Stimulated activated CD8-positive, alpha-beta memory T cell treated with anti-CD3 and anti-CD28 coated beads, Interleukin-15, amount 100 ng/mL, for 4 hours (primary cell): ENCODE measurements around the gene FEZF1.

ENCODE experiments used
- DNase-seq, 2 donors: peaks; one replicate each; pipeline ENCODE4 v3.0.0-alpha.2; 2020; ENCODE audit warnings: low read depth in 2 of 2

The FEZF1 gene

DNA sequence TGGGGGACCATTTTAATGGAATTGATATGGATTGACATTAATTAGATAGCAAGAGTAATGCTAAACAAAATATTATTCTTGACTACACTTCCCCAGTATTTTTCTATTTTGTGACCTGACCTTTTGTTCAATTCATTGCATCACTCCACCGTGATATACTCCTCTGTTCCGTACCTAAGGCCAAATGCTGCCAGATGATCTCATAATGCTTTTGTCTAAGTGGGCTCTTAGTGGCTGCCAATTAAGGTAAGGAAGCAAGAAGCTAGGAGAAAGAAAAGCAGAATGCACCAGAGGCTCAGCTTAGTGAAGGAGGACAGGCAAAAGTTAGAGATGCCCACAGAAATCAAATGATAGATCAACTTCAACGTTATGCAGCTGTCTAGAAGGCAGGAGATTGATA lies 36.4 kb downstream of the FEZF1 start:
- DNase-seq = no peak

DNA sequence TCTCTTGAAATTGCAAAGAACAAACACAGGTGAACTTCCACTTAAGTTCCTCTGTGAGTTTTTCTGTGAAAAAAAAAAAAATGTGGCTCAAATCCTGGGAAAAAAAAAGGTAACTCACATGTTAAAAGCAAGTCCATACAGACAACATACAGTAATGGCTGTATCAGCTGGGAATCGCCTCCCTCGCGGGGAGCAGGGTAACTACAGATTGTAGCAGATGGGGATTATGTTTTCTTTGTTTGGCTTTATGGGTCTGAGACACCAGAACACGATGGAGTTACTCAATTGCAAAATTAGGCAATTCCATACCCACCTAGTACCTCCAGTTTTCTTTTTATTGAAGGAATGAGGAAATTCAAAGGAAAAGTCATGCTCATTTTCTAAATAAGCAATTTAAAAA lies 42.3 kb downstream of the FEZF1 start:
- no peak for DNase-seq

GRCh38 chr7:122261442-122261841 lies 43.1 kb downstream of the FEZF1 start:
- DNase-seq = no peak

- no peak for DNase-seq
Measured at GRCh38 chr7:122261016-122261415, 43.5 kb downstream of the FEZF1 start.

GRCh38 chr7:122260336-122260735 lies 44.2 kb downstream of the FEZF1 start:
- no peak for DNase-seq

GRCh38 chr7:122258971-122259370 lies 45.6 kb downstream of the FEZF1 start:
- no peak for DNase-seq

DNA sequence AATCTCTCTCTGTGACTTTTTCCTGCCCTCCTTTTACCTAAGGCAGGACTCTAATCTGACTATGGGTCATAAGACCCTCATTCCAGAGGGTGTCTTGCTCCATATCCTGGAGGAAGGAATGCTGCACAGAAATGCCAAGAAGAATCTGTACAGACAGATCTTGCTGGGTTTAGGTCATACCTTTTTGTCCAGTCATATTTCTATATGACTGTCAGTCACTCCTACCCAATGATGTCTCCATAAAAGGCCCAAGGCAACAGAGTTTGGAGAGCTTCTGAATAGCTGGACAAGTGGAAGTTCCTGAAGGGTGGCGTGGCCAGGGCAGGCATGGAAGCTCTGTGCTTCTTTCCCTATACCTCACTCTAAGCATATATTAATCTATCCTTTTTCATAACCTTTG lies 47.5 kb downstream of the FEZF1 start:
- DNase-seq = no peak

DNA sequence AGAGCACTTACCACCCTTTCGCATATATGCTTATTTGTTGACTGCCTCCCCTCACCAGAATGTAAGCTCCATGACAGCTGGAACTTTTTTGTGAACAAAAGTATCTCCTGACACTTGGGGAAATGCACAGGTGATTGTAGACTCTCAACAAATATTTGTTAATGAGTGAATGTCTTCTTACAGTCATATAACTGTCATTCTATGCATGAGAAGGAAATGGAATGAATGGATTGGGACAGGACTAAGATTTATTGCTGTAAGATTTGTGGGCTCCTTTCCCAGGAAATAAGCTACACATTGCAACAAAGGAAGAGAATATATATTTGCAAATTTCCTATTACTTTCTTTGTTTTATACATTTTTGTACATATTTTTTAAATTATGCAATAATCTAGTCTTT lies 48.5 kb downstream of the FEZF1 start:
- no peak for DNase-seq

DNA sequence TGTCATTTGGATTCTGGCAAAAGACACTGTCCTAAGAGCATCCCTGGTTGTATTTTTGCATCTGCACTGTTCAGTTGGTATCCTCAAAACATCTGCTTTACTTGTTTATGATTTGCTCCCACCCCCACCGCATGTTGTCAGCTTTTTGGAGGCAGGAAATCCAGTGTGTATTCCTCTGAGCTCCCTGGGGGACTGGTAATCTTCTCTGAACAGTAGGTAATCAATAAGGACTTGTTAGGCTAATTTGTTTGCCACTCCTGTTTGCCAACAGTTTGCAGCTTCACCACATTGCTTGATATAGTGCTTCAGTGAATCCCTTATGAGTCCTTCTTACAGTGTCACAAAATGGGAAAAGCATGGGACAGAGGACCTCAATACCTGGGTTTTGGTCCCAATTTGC lies 49.1 kb downstream of the FEZF1 start:
- no peak for DNase-seq
